Ascending aorta (tissue), 2 donors: ENCODE data around the gene CCNYL1. TPM values are rescaled to one million over a fixed set of nuclear protein-coding genes. Genes with fewer than 3 reads are reported as not detected.

Source experiments
- DNase-seq, 2 donors: peaks; one replicate each; pipeline ENCODE4 v3.0.0-alpha.2; 2019; ENCODE audit warnings: low spot score in 2 of 2
- H3K27ac ChIP-seq, 2 donors: fragments of 200-600 bp; sonication (generic); one replicate each; pipeline ENCODE4 v1.5.1; 2016 to 2017; ENCODE audit warnings: mild to moderate bottlenecking in 1 of 2
- H3K27me3 ChIP-seq: fragments of 200-600 bp; sonication (generic); one replicate; pipeline ENCODE4 v1.5.1; 2017
- H3K36me3 ChIP-seq, 2 donors: fragments of 200-600 bp; sonication (generic); one replicate each; pipeline ENCODE4 v1.5.1; 2016
- H3K4me1 ChIP-seq, 2 donors: fragments of 200-600 bp; sonication (generic); one replicate each; pipeline ENCODE4 v1.5.1; 2016 to 2017; ENCODE audit warnings: mild to moderate bottlenecking in 1 of 2
- H3K4me3 ChIP-seq, 2 donors: fragments of 200-600 bp; sonication (generic); one replicate each; pipeline ENCODE4 v1.5.1; 2016 to 2017; ENCODE audit warnings: mild to moderate bottlenecking in 1 of 2
- H3K9me3 ChIP-seq, 2 donors: fragments of 200-600 bp; sonication (generic); one replicate each; pipeline ENCODE4 v1.5.1; 2016
- intact Hi-C: fragments of 100-400 bp; cut with DNase I; formaldehyde crosslinking; loops from one replicate; pipeline ENCODE4 v1.15.1; 2023
- total RNA-seq: library from RNA; depleted of rRNA; stranded (reverse); fragments of >200 nt; gene quantifications from one replicate; pipeline ENCODE4 v1.1.0, GENCODE V29; 2016
- TF ChIP-seq, protein P1 (sequence below), 3 experiments: fragments of 200-600 bp in 2 of 3; fragments of 450-650 bp in 1 of 3; sonication (generic) in 2 of 3; IDR thresholded peaks; one replicate each; pipeline ENCODE4 v1.5.1; 2016 to 2019; ENCODE audit warnings: antibody characterized with exemption in 3 of 3, mild to moderate bottlenecking in 1 of 3, moderate library complexity in 1 of 3

The CCNYL1 gene
- 12.3 TPM for total RNA-seq

DNA sequence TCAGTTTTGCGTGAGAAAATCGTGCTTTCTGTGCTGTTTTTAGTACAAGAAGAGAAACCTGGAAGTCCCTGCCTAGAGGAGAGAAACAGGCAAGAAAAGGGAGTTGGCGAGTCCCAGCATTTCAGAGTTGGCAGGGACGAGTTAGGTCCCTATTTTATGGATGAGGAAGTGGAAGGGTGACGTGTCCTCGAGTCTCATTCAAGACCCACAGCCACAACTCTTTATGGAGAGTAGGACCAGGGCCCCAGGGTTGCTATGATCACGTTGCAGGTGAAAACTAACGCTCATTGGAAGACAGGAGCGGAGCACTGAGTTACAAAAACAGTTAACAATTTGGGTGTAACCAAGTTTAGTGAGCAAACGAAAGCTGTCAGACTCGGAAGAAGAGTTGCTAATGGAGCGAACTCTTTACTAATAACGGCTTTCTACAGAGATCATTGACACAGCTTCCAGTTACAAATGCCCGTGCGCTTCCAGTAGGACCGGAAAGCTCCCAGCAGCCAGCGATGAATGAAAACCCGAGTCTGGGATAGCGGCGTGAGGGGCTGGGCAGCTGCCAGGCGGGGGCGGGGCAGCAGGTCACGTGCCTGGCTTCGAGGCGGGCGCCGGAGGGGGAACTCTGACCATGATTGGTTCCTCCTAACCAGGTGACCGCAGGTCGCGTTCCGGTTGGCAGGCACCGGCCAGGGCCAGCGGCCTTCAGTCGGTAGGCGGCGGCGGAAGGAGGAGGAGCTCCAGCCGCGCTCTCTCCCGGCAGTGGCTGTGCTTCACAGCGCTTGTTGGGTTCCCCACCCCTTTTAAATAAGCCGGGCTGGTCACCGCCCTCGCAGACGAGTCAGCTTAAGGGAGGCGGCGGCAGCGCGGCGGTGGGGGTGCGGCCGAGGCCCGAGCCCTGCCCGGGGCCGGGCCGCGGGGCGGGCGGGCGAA is at the start of gene CCNYL1:
CCNYL1 (plus strand) TSS at position 827 of the 927 bp plus-strand sequence. CDS start 257 bp downstream, outside the sequence.
- Histone ChIP-seq H3K36me3 (no peaks in the 10 kb centered on the region), H3K27me3 (no peaks in the 10 kb centered on the region), H3K27ac (peak within 1 kb of the TSS; percentile 88 to 90), H3K4me3 (peak within 1 kb of the TSS; percentile 75 to 92), H3K9me3 (no peaks in the 10 kb centered on the region), H3K4me1 (peaks cover 0 to 6% of the 10 kb centered on the region in 2 donors)
- TF ChIP-seq, protein P1, sequence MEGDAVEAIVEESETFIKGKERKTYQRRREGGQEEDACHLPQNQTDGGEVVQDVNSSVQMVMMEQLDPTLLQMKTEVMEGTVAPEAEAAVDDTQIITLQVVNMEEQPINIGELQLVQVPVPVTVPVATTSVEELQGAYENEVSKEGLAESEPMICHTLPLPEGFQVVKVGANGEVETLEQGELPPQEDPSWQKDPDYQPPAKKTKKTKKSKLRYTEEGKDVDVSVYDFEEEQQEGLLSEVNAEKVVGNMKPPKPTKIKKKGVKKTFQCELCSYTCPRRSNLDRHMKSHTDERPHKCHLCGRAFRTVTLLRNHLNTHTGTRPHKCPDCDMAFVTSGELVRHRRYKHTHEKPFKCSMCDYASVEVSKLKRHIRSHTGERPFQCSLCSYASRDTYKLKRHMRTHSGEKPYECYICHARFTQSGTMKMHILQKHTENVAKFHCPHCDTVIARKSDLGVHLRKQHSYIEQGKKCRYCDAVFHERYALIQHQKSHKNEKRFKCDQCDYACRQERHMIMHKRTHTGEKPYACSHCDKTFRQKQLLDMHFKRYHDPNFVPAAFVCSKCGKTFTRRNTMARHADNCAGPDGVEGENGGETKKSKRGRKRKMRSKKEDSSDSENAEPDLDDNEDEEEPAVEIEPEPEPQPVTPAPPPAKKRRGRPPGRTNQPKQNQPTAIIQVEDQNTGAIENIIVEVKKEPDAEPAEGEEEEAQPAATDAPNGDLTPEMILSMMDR (IDR thresholded peaks at IDR 0.05): peak; percentile 17 to 55 (median 17)
- intact Hi-C loops: loop anchor here (1.0 to 5.0 kb wide), 8 partner anchors 58 to 1811 kb away; partner anchors contain the start of genes CREB1, FASTKD2, FZD5 and KLF7
- DNase-seq: peak; percentile 95 to 99

DNA sequence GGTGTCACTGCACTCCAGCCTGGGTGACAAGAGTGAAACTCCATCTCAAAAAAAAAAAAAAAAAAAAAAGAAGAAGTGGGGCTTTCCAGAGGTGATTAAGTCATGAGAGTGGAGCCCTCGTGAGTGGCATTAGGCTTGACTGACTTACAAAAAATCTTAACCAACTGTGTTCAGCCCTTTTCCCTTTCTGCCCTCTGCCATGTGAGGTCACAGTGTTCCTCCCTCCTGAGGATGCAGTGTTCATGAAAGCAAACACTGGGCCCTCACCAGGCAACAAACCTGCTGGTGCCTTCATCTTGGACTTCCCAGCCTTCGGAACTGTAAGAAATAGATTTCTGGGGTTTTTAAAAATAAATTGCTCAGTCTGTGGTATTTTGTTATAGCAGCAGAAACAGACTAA is 49.2 kb upstream of the CCNYL1 start:
- H3K9me3 ChIP-seq: no peaks in the 10 kb centered on the region
- H3K4me1 ChIP-seq: no peaks in the 10 kb centered on the region
- H3K36me3 ChIP-seq: no peaks in the 10 kb centered on the region
- no peak overlapping the region for H3K27ac ChIP-seq
- no peak for DNase-seq
- no peak overlapping the region for H3K4me3 ChIP-seq
- TF ChIP-seq, protein P1 (IDR thresholded peaks at IDR 0.05): no peak
- H3K27me3 ChIP-seq: no peaks in the 10 kb centered on the region
- intact Hi-C loops: no loop called here

DNA sequence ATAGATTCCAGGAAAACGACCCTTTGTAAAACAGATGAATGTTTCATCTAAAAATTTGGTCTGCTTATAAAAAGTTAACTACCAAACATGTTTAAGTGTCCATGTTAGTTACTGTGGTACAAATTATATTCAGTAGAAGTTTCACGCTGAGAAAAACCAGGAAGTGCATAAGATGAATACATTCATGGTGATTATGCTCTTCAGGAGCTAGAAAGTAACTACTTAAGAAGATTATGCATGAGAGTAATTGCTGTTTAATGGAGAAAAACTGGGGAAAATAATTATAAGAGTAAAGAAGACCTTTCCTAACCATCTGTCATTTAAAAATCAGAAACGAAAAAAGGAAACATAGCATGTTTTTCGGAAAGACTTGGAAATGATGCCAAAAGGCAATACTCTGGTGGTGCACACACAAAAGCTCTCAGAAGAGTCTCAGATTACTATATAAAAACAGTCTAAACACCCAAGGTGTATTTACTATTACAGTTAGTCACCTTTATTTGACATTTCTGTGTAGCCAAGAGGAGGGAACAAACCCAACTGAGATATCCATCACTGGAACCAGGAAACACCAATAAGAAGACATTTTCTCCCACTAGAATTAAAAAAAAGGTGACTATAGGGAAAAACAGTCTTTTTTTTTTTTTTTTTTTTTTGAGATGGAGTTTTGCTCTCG is 47.4 kb upstream of the CCNYL1 start:
- H3K9me3 ChIP-seq: no peaks in the 10 kb centered on the region
- no peak overlapping the region for H3K27ac ChIP-seq
- no peaks in the 10 kb centered on the region for H3K4me1 ChIP-seq
- no peaks in the 10 kb centered on the region for H3K36me3 ChIP-seq
- intact Hi-C loops: no loop called here
- no peak overlapping the region for H3K4me3 ChIP-seq
- no peak for DNase-seq
- no peaks in the 10 kb centered on the region for H3K27me3 ChIP-seq
- TF ChIP-seq, protein P1 (IDR thresholded peaks at IDR 0.05): no peak

DNA sequence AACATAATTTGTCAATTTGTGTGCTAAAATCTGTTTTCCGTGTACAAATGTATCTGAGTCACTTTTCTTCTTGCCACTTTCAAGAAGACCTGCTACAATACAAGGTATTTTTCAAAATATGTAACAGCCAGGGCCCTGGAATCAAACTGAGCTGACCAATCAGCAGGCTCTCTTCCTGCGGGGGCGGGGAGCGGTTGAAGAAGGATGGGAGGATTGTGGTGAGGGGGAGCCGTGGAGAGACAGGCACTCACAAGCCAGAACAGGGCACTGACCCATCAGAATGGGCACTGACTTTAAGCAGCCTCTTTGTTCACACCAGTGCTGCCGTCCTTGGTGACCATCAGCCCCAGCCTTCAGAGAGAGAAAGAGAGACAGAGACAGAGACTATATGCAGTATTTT is 40.6 kb upstream of the CCNYL1 start:
- TF ChIP-seq, protein P1 (IDR thresholded peaks at IDR 0.05): no peak
- Histone ChIP-seq H3K27ac (no peak overlapping the region), H3K4me1 (no peaks in the 10 kb centered on the region), H3K4me3 (no peak overlapping the region), H3K27me3 (no peaks in the 10 kb centered on the region), H3K36me3 (no peaks in the 10 kb centered on the region), H3K9me3 (no peaks in the 10 kb centered on the region)
- intact Hi-C loops: no loop called here
- no peak for DNase-seq

DNA sequence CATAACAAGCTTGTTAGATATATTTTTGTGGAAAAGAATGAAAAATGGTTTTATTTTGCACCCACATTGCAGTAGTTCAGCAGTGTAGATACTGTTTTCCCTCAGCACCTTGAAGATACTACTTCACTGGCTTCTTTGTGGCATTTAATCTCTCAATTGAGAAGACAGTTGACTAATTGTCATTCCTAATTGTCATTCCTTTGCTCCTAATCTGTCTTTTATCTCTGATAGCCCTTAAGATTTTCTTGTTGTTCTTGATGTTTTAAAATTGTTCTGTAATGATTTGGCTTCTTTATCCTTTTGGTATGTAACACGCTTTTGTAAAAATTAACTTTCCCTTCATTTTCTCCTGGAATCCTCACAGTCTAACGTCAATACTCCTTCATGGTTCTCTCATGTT is 38.0 kb upstream of the CCNYL1 start:
- Histone ChIP-seq H3K4me3 (no peak overlapping the region), H3K27me3 (no peaks in the 10 kb centered on the region), H3K27ac (no peak overlapping the region), H3K36me3 (no peaks in the 10 kb centered on the region), H3K9me3 (no peaks in the 10 kb centered on the region), H3K4me1 (peaks cover 0 to 8% of the 10 kb centered on the region in 2 donors)
- TF ChIP-seq, protein P1 (IDR thresholded peaks at IDR 0.05): no peak
- intact Hi-C loops: no loop called here
- DNase-seq: no peak
